Measurements from ENCODE around the gene GKN1. TPM values are rescaled to one million over a fixed set of nuclear protein-coding genes. Genes with fewer than 3 reads are reported as not detected.

Gene GKN1
- total RNA-seq, 4 donors from 2014 or later = 2.5 TPM; not detected in 3

DNA sequence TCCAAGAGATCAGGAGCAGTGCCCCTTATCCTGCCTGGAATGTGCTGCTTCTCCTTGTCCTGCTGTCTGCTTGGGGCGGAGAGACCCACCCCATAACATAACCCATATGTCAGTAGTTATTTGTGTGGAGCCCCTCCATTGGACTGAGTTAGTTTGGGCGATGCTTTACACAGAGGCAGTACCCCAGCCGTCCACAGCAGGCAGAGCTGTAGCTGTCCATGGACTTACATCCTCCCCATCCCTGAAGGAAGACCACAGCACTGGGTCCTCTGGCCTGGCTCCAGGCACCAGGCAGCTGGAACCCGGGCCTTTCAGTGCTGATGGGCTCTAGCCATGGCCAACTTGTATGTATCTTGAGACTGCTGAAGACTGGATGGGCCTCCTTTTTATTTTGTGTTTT lies 42.0 kb upstream of the GKN1 start:
- H3K4me1 ChIP-seq = peaks cover 6 to 35% (median 24%) of the 10 kb centered on the region in 3 donors
- H3K36me3 ChIP-seq = no peaks in the 10 kb centered on the region
- H3K9me3 ChIP-seq = no peaks in the 10 kb centered on the region
- H3K27ac ChIP-seq = no peak overlapping the region
- WGBS, 2 donors = 88 to 91% methylated on average over 1 to 4 of the region's 4 CpGs
- H3K27me3 ChIP-seq = no peaks in the 10 kb centered on the region
- H3K4me3 ChIP-seq = no peak overlapping the region
- no peak for DNase-seq
- no peak for TF ChIP-seq POLR2A (IDR thresholded peaks at IDR 0.05)
- TF ChIP-seq, protein P1, sequence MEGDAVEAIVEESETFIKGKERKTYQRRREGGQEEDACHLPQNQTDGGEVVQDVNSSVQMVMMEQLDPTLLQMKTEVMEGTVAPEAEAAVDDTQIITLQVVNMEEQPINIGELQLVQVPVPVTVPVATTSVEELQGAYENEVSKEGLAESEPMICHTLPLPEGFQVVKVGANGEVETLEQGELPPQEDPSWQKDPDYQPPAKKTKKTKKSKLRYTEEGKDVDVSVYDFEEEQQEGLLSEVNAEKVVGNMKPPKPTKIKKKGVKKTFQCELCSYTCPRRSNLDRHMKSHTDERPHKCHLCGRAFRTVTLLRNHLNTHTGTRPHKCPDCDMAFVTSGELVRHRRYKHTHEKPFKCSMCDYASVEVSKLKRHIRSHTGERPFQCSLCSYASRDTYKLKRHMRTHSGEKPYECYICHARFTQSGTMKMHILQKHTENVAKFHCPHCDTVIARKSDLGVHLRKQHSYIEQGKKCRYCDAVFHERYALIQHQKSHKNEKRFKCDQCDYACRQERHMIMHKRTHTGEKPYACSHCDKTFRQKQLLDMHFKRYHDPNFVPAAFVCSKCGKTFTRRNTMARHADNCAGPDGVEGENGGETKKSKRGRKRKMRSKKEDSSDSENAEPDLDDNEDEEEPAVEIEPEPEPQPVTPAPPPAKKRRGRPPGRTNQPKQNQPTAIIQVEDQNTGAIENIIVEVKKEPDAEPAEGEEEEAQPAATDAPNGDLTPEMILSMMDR (IDR thresholded peaks at IDR 0.05) = no peak
- intact Hi-C loops (cut with DNase I) = no loop called here

GRCh38 chr2:68934021-68934420 lies 40.4 kb upstream of the GKN1 start:
- TF ChIP-seq, protein P1 (IDR thresholded peaks at IDR 0.05) = no peak
- no peak for TF ChIP-seq POLR2A (IDR thresholded peaks at IDR 0.05)
- Histone ChIP-seq H3K4me3 (no peak overlapping the region), H3K9me3 (no peaks in the 10 kb centered on the region), H3K27me3 (no peaks in the 10 kb centered on the region), H3K27ac (no peak overlapping the region), H3K4me1 (peaks cover 6 to 39% (median 28%) of the 10 kb centered on the region in 3 donors), H3K36me3 (no peaks in the 10 kb centered on the region)
- intact Hi-C loops (cut with DNase I) = no loop called here
- 57 to 80% methylated on average over 3 of the region's 3 CpGs for WGBS, 2 donors
- DNase-seq = no peak

DNA sequence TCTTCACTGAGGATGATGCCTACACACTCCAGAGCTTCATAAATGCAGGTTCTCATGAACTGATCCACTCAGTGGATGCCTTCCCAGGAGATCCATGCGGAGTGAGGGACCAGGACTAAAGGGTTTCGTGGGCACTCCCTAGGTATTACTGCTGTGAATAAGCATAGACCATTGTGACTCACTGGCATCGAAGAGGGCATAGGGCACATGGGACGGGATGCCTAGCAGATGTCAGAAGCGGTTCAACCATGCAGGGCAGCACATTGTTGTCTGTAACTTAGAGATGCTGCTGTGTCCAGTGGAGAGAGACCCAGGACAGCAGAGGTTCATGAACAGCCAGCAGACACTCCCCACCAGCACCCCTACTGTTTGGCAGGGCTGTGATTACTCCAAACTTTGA lies 39.0 kb upstream of the GKN1 start:
- no peak for DNase-seq
- Histone ChIP-seq H3K4me1 (peaks cover 6 to 39% (median 28%) of the 10 kb centered on the region in 3 donors), H3K27me3 (no peaks in the 10 kb centered on the region), H3K36me3 (no peaks in the 10 kb centered on the region), H3K4me3 (no peak overlapping the region), H3K9me3 (no peaks in the 10 kb centered on the region), H3K27ac (no peak overlapping the region)
- intact Hi-C loops (cut with DNase I) = no loop called here
- TF ChIP-seq, protein P1 (IDR thresholded peaks at IDR 0.05) = no peak
- TF ChIP-seq POLR2A (IDR thresholded peaks at IDR 0.05) = no peak
- 81 to 85% methylated on average over 4 of the region's 5 CpGs for WGBS, 2 donors

DNA sequence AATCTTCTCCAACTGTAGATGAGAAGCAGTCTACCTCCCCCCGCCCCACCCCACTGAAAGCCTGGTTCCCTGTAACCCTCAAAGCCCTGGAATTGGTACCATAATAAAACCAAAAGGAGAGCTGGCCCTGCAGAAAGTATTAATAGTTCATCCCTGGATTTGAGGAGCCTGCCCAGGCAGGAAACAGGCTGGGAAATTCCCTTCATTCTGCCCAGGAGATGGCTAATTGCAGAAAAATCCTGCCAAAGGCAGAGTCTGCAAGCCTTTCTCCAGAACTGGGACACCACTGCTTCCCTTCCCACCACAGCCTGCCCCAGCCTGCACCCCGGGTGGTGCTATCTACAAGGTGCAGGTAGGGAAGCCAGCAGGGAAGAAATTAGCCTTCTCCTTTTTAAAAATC lies 38.0 kb upstream of the GKN1 start:
- Histone ChIP-seq H3K36me3 (no peaks in the 10 kb centered on the region), H3K4me1 (peaks cover 6 to 39% (median 28%) of the 10 kb centered on the region in 3 donors), H3K4me3 (no peak overlapping the region), H3K9me3 (no peaks in the 10 kb centered on the region), H3K27me3 (no peaks in the 10 kb centered on the region), H3K27ac (peak overlapping the region in 1 of 4 donors; percentile 42)
- DNase-seq = no peak
- 17 to 33% methylated on average over 1 of the region's 2 CpGs for WGBS, 2 donors
- intact Hi-C loops (cut with DNase I) = no loop called here
- TF ChIP-seq, protein P1 (IDR thresholded peaks at IDR 0.05) = no peak
- no peak for TF ChIP-seq POLR2A (IDR thresholded peaks at IDR 0.05)

- Histone ChIP-seq H3K27me3 (no peaks in the 10 kb centered on the region), H3K27ac (peak overlapping the region in 1 of 4 donors; percentile 42), H3K4me3 (no peak overlapping the region), H3K4me1 (peaks cover 6 to 39% (median 28%) of the 10 kb centered on the region in 3 donors), H3K36me3 (no peaks in the 10 kb centered on the region), H3K9me3 (no peaks in the 10 kb centered on the region)
- TF ChIP-seq, protein P1 (IDR thresholded peaks at IDR 0.05) = no peak
- TF ChIP-seq POLR2A (IDR thresholded peaks at IDR 0.05) = no peak
- DNase-seq = no peak
- intact Hi-C loops (cut with DNase I) = no loop called here
- WGBS, 2 donors = 23 to 45% methylated on average over 1 of the region's 1 CpG
Measured at GRCh38 chr2:68936889-68937288, 37.5 kb upstream of the GKN1 start.
